H1 (cell line): ENCODE data around the gene NTN1.

Source experiments
- CHD1 ChIP-seq: IDR thresholded peaks from 2 replicates; pipeline ENCODE4 v1.6.1; 2012; ENCODE audit warnings: low read depth, low read length, improper control_type of control experiment
- JUN ChIP-seq: IDR thresholded peaks from 2 replicates; pipeline ENCODE4 v1.6.1; 2011; ENCODE audit warnings: low read depth, mild to moderate bottlenecking, improper control_type of control experiment, low read length
- NANOG ChIP-seq: IDR thresholded peaks from 2 replicates; pipeline ENCODE4 v1.6.1; 2011; ENCODE audit warnings: low read length, low read depth, mild to moderate bottlenecking, inconsistent platforms; ENCODE audit not compliant: insufficient read depth, poor library complexity, severe bottlenecking
- PHF8 ChIP-seq: fragments of 200-600 bp; sonication (generic); conservative IDR thresholded peaks from 2 replicates; pipeline ENCODE4 v1.7.1; 2012; ENCODE audit warnings: low read depth, mild to moderate bottlenecking, inconsistent platforms, low read length, moderate library complexity
- POLR2A ChIP-seq, 2 experiments: IDR thresholded peaks; 1 replicate in 1 of 2; 2 replicates in 1 of 2; pipeline ENCODE4 v1.6.1; 2011; ENCODE audit warnings: low read depth in 2 of 2, low read length in 2 of 2, mild to moderate bottlenecking in 2 of 2; ENCODE audit errors: control extremely low read depth in 1 of 2
- POLR2AphosphoS5 ChIP-seq: IDR thresholded peaks from 2 replicates; pipeline ENCODE4 v1.6.1; 2011; ENCODE audit warnings: low read depth, low read length
- RFX5 ChIP-seq: IDR thresholded peaks from 2 replicates; pipeline ENCODE4 v1.6.1; 2011; ENCODE audit warnings: low read depth, low read length, improper control_type of control experiment, borderline replicate concordance
- TF ChIP-seq, protein P1 (sequence below): IDR thresholded peaks from 2 replicates; pipeline ENCODE4 v1.6.1; 2012; ENCODE audit warnings: low read length, inconsistent platforms

- TF ChIP-seq POLR2A (IDR thresholded peaks at IDR 0.05; ENCODE audit: control extremely low read depth in 1 of 2, low read depth in 2 of 2, low read length in 2 of 2) (no peak), POLR2AphosphoS5 (no peak), CHD1 (no peak), RFX5 (no peak), NANOG (no peak), JUN (no peak), PHF8 (no peak)
- TF ChIP-seq, protein P1, sequence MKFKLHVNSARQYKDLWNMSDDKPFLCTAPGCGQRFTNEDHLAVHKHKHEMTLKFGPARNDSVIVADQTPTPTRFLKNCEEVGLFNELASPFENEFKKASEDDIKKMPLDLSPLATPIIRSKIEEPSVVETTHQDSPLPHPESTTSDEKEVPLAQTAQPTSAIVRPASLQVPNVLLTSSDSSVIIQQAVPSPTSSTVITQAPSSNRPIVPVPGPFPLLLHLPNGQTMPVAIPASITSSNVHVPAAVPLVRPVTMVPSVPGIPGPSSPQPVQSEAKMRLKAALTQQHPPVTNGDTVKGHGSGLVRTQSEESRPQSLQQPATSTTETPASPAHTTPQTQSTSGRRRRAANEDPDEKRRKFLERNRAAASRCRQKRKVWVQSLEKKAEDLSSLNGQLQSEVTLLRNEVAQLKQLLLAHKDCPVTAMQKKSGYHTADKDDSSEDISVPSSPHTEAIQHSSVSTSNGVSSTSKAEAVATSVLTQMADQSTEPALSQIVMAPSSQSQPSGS: no peak
Measured at GRCh38 chr17:9050801-9051401, 29.6 kb downstream of the NTN1 start.
